Measurements from ENCODE around the gene ZBTB40.

ZBTB40 gene

GRCh38 chr1:22418312-22418711 lies 33.3 kb upstream of the ZBTB40 start:
- H3K9ac ChIP-seq (ENCODE audit: low read length): no peak overlapping the region
- no peak for TF ChIP-seq CTCF (IDR thresholded peaks at IDR 0.05; ENCODE audit: low read length)
- TF ChIP-seq EZH2 (IDR thresholded peaks at IDR 0.05; ENCODE audit: borderline replicate concordance, low read length): no peak
- no peak overlapping the region for H2AFZ ChIP-seq (ENCODE audit: low read length)
- H3K27ac ChIP-seq (ENCODE audit: low read depth, low read length, poor library complexity, severe bottlenecking): no peak overlapping the region
- H3K4me3 ChIP-seq (ENCODE audit: low read depth, low read length, poor library complexity, severe bottlenecking): no peak overlapping the region
- H3K36me3 ChIP-seq (ENCODE audit: insufficient read depth, low read length): no peaks in the 10 kb centered on the region
- H3K4me1 ChIP-seq (ENCODE audit: insufficient read depth, low read length, severe bottlenecking): no peaks in the 10 kb centered on the region
- no peaks in the 10 kb centered on the region for H4K20me1 ChIP-seq (ENCODE audit: insufficient read depth, low read length)
- H3K79me2 ChIP-seq (ENCODE audit: insufficient read depth, low read length): no peaks in the 10 kb centered on the region
- H3K4me2 ChIP-seq (ENCODE audit: low read length): no peak overlapping the region
- peaks cover 4% of the 10 kb centered on the region; the same call in 1 of the 2 replicates for H3K27me3 ChIP-seq (ENCODE audit: insufficient read depth, low read length)
- no peaks in the 10 kb centered on the region for H3K9me2 ChIP-seq (ENCODE audit: low read depth, low read length)
- no peaks in the 10 kb centered on the region for H3F3A ChIP-seq (ENCODE audit: insufficient read depth, low read length)
- no peaks in the 10 kb centered on the region for H3K9me3 ChIP-seq (ENCODE audit: low read length)

GRCh38 chr1:22418933-22419382 lies 32.7 kb upstream of the ZBTB40 start:
- no peaks in the 10 kb centered on the region for H3K9me2 ChIP-seq (ENCODE audit: low read depth, low read length)
- no peaks in the 10 kb centered on the region for H3K79me2 ChIP-seq (ENCODE audit: insufficient read depth, low read length)
- no peaks in the 10 kb centered on the region for H3K36me3 ChIP-seq (ENCODE audit: insufficient read depth, low read length)
- H3K4me3 ChIP-seq (ENCODE audit: low read depth, low read length, poor library complexity, severe bottlenecking): no peak overlapping the region
- no peaks in the 10 kb centered on the region for H3K4me1 ChIP-seq (ENCODE audit: insufficient read depth, low read length, severe bottlenecking)
- no peak overlapping the region for H3K27ac ChIP-seq (ENCODE audit: low read depth, low read length, poor library complexity, severe bottlenecking)
- H4K20me1 ChIP-seq (ENCODE audit: insufficient read depth, low read length): no peaks in the 10 kb centered on the region
- no peak overlapping the region for H2AFZ ChIP-seq (ENCODE audit: low read length)
- peaks cover 4% of the 10 kb centered on the region; the same call in 1 of the 2 replicates for H3K27me3 ChIP-seq (ENCODE audit: insufficient read depth, low read length)
- no peak overlapping the region for H3K4me2 ChIP-seq (ENCODE audit: low read length)
- no peaks in the 10 kb centered on the region for H3K9me3 ChIP-seq (ENCODE audit: low read length)
- H3F3A ChIP-seq (ENCODE audit: insufficient read depth, low read length): no peaks in the 10 kb centered on the region
- no peak overlapping the region for H3K9ac ChIP-seq (ENCODE audit: low read length)
- TF ChIP-seq CTCF (IDR thresholded peaks at IDR 0.05; ENCODE audit: low read length): no peak

DNA sequence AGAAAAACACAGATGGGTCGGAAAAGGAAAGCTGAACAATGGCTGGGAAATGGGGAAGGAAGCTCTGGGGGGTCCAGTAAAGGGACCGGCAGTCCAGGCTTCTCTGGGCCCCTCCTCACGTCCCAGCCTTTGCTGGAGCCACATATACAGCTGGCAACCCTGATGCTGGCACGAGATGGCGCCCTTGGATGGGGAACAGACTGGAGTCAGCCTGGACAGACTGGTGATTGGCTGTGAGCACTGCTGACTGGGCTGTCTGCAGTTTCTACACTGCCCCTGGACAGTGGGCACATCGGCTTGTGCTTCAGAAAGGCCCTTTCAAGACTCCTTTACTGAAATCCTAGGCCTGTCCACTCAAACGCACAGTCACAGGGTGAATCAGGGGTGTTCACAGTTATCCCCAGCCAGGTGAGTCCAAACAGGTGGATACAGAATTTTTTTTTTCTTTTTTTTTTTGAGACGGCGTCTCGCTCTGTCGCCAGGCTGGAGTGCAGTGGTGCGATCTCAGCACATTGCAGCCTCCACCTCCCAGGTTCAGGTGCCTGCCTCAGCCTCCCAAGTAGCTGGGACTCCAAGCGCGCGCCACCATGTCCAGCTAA lies 31.1 kb upstream of the ZBTB40 start:
- Histone ChIP-seq H3K4me3 (ENCODE audit: low read depth, low read length, poor library complexity, severe bottlenecking) (no peak overlapping the region), H3F3A (ENCODE audit: insufficient read depth, low read length) (no peaks in the 10 kb centered on the region), H2AFZ (ENCODE audit: low read length) (no peak overlapping the region), H3K36me3 (ENCODE audit: insufficient read depth, low read length) (no peaks in the 10 kb centered on the region), H3K4me1 (ENCODE audit: insufficient read depth, low read length, severe bottlenecking) (no peaks in the 10 kb centered on the region), H3K9ac (ENCODE audit: low read length) (no peak overlapping the region), H3K4me2 (ENCODE audit: low read length) (no peak overlapping the region), H4K20me1 (ENCODE audit: insufficient read depth, low read length) (no peaks in the 10 kb centered on the region), H3K27me3 (ENCODE audit: insufficient read depth, low read length) (0 out of 2 replicates have a peak, but pooled peaks cover 4% of the 10 kb centered on the region), H3K79me2 (ENCODE audit: insufficient read depth, low read length) (no peaks in the 10 kb centered on the region), H3K27ac (ENCODE audit: low read depth, low read length, poor library complexity, severe bottlenecking) (no peak overlapping the region), H3K9me3 (ENCODE audit: low read length) (no peaks in the 10 kb centered on the region), H3K9me2 (ENCODE audit: low read depth, low read length) (no peaks in the 10 kb centered on the region)
- TF ChIP-seq EZH2 (IDR thresholded peaks at IDR 0.05; ENCODE audit: borderline replicate concordance, low read length): no peak
- TF ChIP-seq CTCF (IDR thresholded peaks at IDR 0.05; ENCODE audit: low read length): peak; percentile 75; the same call in 1 of the 2 replicates

All from OCI-LY1 (cell line).